K562 (cell line): ENCODE measurements around the gene DAO. TPM values are rescaled to one million over a fixed set of nuclear protein-coding genes. Genes with fewer than 3 reads are reported as not detected.

ENCODE experiments used
- CEBPZ ChIP-seq: fragments of 150-350 bp; IDR thresholded peaks from 2 replicates; pipeline ENCODE4 v1.6.1; 2014; ENCODE audit warnings: low read depth, mild to moderate bottlenecking, low read length, borderline replicate concordance
- CREB3 ChIP-seq: fragments of 450-650 bp; conservative IDR thresholded peaks from 2 replicates; pipeline ENCODE4 v1.6.1; 2016; ENCODE audit warnings: missing genetic modification characterization, low read depth, mild to moderate bottlenecking, missing compliant biosample characterization, moderate library complexity
- ESRRB ChIP-seq: fragments of 250-450 bp; sonication (Bioruptor Pico); IDR thresholded peaks from 2 replicates; pipeline ENCODE4 v1.5.0; 2020; ENCODE audit warnings: mild to moderate bottlenecking, moderate library complexity, borderline replicate concordance
- GABPB1 ChIP-seq: sonication (generic); formaldehyde crosslinking; IDR thresholded peaks from 2 replicates; pipeline ENCODE4 v1.8.0; 2022; ENCODE audit warnings: mild to moderate bottlenecking, missing genetic modification reagents
- GATAD2B ChIP-seq: fragments of 450-650 bp; IDR thresholded peaks from 2 replicates; pipeline ENCODE4 v1.6.1; 2017; ENCODE audit warnings: mild to moderate bottlenecking, borderline replicate concordance
- HBP1 ChIP-seq: fragments of 450-650 bp; formaldehyde crosslinking; IDR thresholded peaks from 2 replicates; pipeline ENCODE4 v1.4.0; 2022; ENCODE audit warnings: missing genetic modification characterization
- KDM2B ChIP-seq: fragments of 250-450 bp; sonication (Bioruptor Pico); IDR thresholded peaks from 2 replicates; pipeline ENCODE4 v1.8.0; 2021; ENCODE audit warnings: mild to moderate bottlenecking, moderate library complexity
- MBD2 ChIP-seq: sonication (generic); IDR thresholded peaks from 2 replicates; pipeline ENCODE4 v1.6.1; 2016; ENCODE audit warnings: low read depth, borderline replicate concordance
- POLR3A ChIP-seq: IDR thresholded peaks from 2 replicates; pipeline ENCODE4 v1.6.1; 2011; ENCODE audit warnings: borderline replicate concordance, mild to moderate bottlenecking, moderate library complexity; ENCODE audit not compliant: insufficient read length, insufficient read depth; ENCODE audit errors: extremely low read depth
- SNAPC5 ChIP-seq: fragments of 250-450 bp; sonication (Bioruptor Pico); IDR thresholded peaks from 2 replicates; pipeline ENCODE4 v1.8.0; 2021; ENCODE audit warnings: moderate library complexity, mild to moderate bottlenecking, inconsistent platforms
- SNIP1 ChIP-seq: fragments of 450-650 bp; IDR thresholded peaks from 2 replicates; pipeline ENCODE4 v1.7.1; 2017; ENCODE audit warnings: low read depth, mild to moderate bottlenecking
- SUPT5H ChIP-seq: fragments of 450-650 bp; IDR thresholded peaks from 2 replicates; pipeline ENCODE4 v1.6.1; 2016
- TCF15 ChIP-seq: fragments of 250-450 bp; sonication (Bioruptor Pico); IDR thresholded peaks from 2 replicates; pipeline ENCODE4 v1.8.0; 2022; ENCODE audit warnings: moderate library complexity, mild to moderate bottlenecking, inconsistent platforms
- VEZF1 ChIP-seq: fragments of 200-800 bp; sonication (Bioruptor generic); IDR thresholded peaks from 2 replicates; pipeline ENCODE4 v1.6.1; 2017; ENCODE audit warnings: missing genetic modification characterization, missing compliant biosample characterization
- ZBTB26 ChIP-seq: fragments of 450-650 bp; formaldehyde crosslinking; IDR thresholded peaks from 2 replicates; pipeline ENCODE4 v1.4.0; 2022; ENCODE audit warnings: missing genetic modification characterization
- ZNF75A ChIP-seq: fragments of 450-650 bp; formaldehyde crosslinking; IDR thresholded peaks from 2 replicates; pipeline ENCODE4 v1.4.0; 2020; ENCODE audit warnings: mild to moderate bottlenecking
- polyA plus RNA-seq, 8 experiments: library from polyadenylated mRNA; depleted of rRNA in 4 of 8; stranded (reverse) in 5 of 8; unstranded in 3 of 8; fragments of >200 nt; fragmentation: Nextera tagmentation in 2 of 8; fragmentation: Illumina TruSeq in 1 of 8; extraction: Ambion mirVana in 2 of 8; extraction: Trizol in 1 of 8; gene quantifications; 2 replicates each; pipeline versions ENCODE4 v1.2.1 to v1.2.3, GENCODE V29; 2011 to 2014; ENCODE audit warnings: inconsistent platforms in 1 of 8, missing spikeins in 1 of 8
- total RNA-seq, 7 experiments: library from RNA; depleted of rRNA in 6 of 7; stranded (reverse); fragments of >200 nt in 6 of 7; fragmentation: Illumina TruSeq in 2 of 7; extraction: Trizol in 2 of 7; gene quantifications; 2 replicates each; pipeline versions ENCODE4 v1.2.1 to v1.2.3, GENCODE V29; 2011 to 2021; ENCODE audit warnings: low replicate concordance in 1 of 7

DAO gene
- total and polyA plus RNA-seq, 9 of the 15 experiments (the other 6 are each of a cell fraction or from before 2014, with no cell fraction given) = not detected

- TF ChIP-seq GATAD2B = no peak
- TF ChIP-seq ZNF75A = no peak
- TF ChIP-seq ZBTB26 (CRISPR knock-in tag) = no peak
- TF ChIP-seq TCF15 (CRISPR knock-in tag) = no peak
- TF ChIP-seq POLR3A = no peak
- TF ChIP-seq MBD2 = no peak
- TF ChIP-seq ESRRB (CRISPR knock-in tag) = no peak
- 0 out of 2 replicates have a peak, but pooled peaks have one; percentile 15 for TF ChIP-seq GABPB1
- TF ChIP-seq VEZF1 (CRISPR knock-in tag) = no peak
- TF ChIP-seq KDM2B (CRISPR knock-in tag) = no peak
- TF ChIP-seq CEBPZ = no peak
- TF ChIP-seq HBP1 (CRISPR knock-in tag) = 0 out of 2 replicates have a peak, but pooled peaks have one; percentile 24
- TF ChIP-seq SNAPC5 (CRISPR knock-in tag) = no peak
- TF ChIP-seq SNIP1 = 0 out of 2 replicates have a peak, but pooled peaks have one; percentile 14
- no peak for TF ChIP-seq SUPT5H
- no peak for TF ChIP-seq CREB3
Measured at GRCh38 chr12:108856428-108857157, 23.3 kb upstream of the DAO start (continued).
